K562 (cell line): ENCODE results near the gene SLC9A3. TPM values are rescaled to one million over a fixed set of nuclear protein-coding genes. Genes with fewer than 3 reads are reported as not detected.

Experiments used
- ATAC-seq: fragments of 200-7000 bp; cut with Tn5 transposase; 3 replicates; pipeline ENCODE4 v1.9.1; 2020; ENCODE audit warnings: moderate library complexity
- BruUV-seq: library from RNA; stranded (reverse); fragments of 400-500 nt; replicated peaks from 2 replicates; lab custom pipeline; 2021; lab: Mats Ljungman, UMichigan
- CTCF ChIA-PET: fragments of 300-600 bp; formaldehyde crosslinking; extraction: SDS; loops from one replicate; lab custom pipeline; 2021; ENCODE audit warnings: low intra/inter-chr PET ratio; lab: Yijun Ruan, JAX
- POLR2A ChIA-PET: fragments of 300-600, 350-650 bp; sonication (Branson Sonifier 250); formaldehyde crosslinking; extraction: SDS; loops from one replicate; lab custom pipeline; 2021; ENCODE audit warnings: antibody characterized with exemption, inconsistent platforms; lab: Yijun Ruan, JAX
- DNase-seq, 4 experiments: peaks; one replicate each; pipeline versions ENCODE4 v3.0.0 to v3.0.0-alpha.2; 2011 to 2018; ENCODE audit warnings: low spot score in 3 of 4, mixed read lengths in 3 of 4; ENCODE audit errors: extremely low read depth in 1 of 4
- FAIRE-seq: peaks from 2 replicates; lab custom pipeline; 2011; peaks lifted over from hg19 to GRCh38; lab: Jason Lieb, UNC
- H2AFZ ChIP-seq: 2 replicates; pipeline ENCODE4 v1.6.0; 2011; ENCODE audit warnings: low read depth, low read length, control low read depth, inconsistent platforms
- H3K27ac ChIP-seq: fragments of 200-600 bp; 3 replicates; pipeline ENCODE4 v1.8.0; 2011; ENCODE audit warnings: low read depth, mild to moderate bottlenecking, control low read depth, inconsistent platforms, low read length, moderate library complexity, mixed read lengths; ENCODE audit errors: extremely low read depth
- H3K27me3 ChIP-seq, 2 experiments: fragments of 300-600 bp in 1 of 2; 2 replicates in 1 of 2; 3 replicates in 1 of 2; pipeline versions ENCODE4 v1.6.0 to v1.8.0; 2011; ENCODE audit warnings: inconsistent platforms in 2 of 2, low read length in 2 of 2, mild to moderate bottlenecking in 1 of 2, mixed read lengths in 1 of 2, moderate library complexity in 1 of 2; ENCODE audit not compliant: control insufficient read depth in 2 of 2, insufficient read depth in 2 of 2
- H3K36me3 ChIP-seq: fragments of 300-600 bp; 3 replicates; pipeline ENCODE4 v1.8.0; 2011; ENCODE audit warnings: mild to moderate bottlenecking, low read length, inconsistent platforms; ENCODE audit not compliant: control insufficient read depth, insufficient read depth
- H3K4me1 ChIP-seq, 2 experiments: fragments of 200-600 bp in 1 of 2; replicated peaks in 1 of 2; 2 replicates in 1 of 2; 3 replicates in 1 of 2; pipeline versions ENCODE4 v1.5.1 to v1.8.0; 2011; ENCODE audit warnings: inconsistent platforms in 2 of 2, low read length in 2 of 2, mild to moderate bottlenecking in 1 of 2, mixed read lengths in 1 of 2, moderate library complexity in 1 of 2; ENCODE audit not compliant: control insufficient read depth in 2 of 2, insufficient read depth in 2 of 2
- H3K4me2 ChIP-seq: 2 replicates; pipeline ENCODE4 v1.6.1; 2011; ENCODE audit warnings: low read length, control low read depth, inconsistent platforms, mixed read lengths; ENCODE audit not compliant: insufficient read depth
- H3K4me3 ChIP-seq: fragments of 200-600 bp; sonication (generic), shearing (Covaris generic); 2 replicates; pipeline ENCODE4 v1.5.1; 2016; ENCODE audit warnings: control low read depth, inconsistent platforms
- H3K79me2 ChIP-seq: fragments of 200-600 bp; 3 replicates; pipeline ENCODE4 v1.8.0; 2011; ENCODE audit warnings: low read length, inconsistent platforms; ENCODE audit not compliant: control insufficient read depth, insufficient read depth
- H3K9ac ChIP-seq, 2 experiments: 2 replicates each; pipeline versions ENCODE4 v1.6.0 to v1.6.1; 2011; ENCODE audit warnings: low read depth in 2 of 2, low read length in 2 of 2, control low read depth in 1 of 2, inconsistent platforms in 1 of 2, mild to moderate bottlenecking in 1 of 2, mixed read lengths in 1 of 2; ENCODE audit not compliant: insufficient read depth in 1 of 2
- H3K9me1 ChIP-seq: one replicate; pipeline ENCODE4 v1.6.0; 2011; ENCODE audit warnings: inconsistent platforms, mild to moderate bottlenecking, low read length, moderate library complexity; ENCODE audit not compliant: control insufficient read depth, insufficient read depth
- H3K9me3 ChIP-seq: replicated peaks from 2 replicates; pipeline ENCODE4 v1.5.1; 2011; ENCODE audit warnings: low read depth, low read length, inconsistent platforms; ENCODE audit not compliant: control insufficient read depth, insufficient read depth
- H4K20me1 ChIP-seq: replicated peaks from 2 replicates; pipeline ENCODE4 v1.6.1; 2011; ENCODE audit warnings: low read length, inconsistent platforms, mixed read lengths; ENCODE audit not compliant: control insufficient read depth, insufficient read depth
- MNT ChIP-seq, 2 experiments: fragments of 450-650 bp; conservative IDR thresholded peaks; 2 replicates each; pipeline ENCODE4 v1.6.1; 2017; ENCODE audit warnings: mild to moderate bottlenecking in 2 of 2, moderate library complexity in 2 of 2
- NFATC3 ChIP-seq: fragments of 450-650 bp; IDR thresholded peaks from 2 replicates; pipeline ENCODE4 v1.6.1; 2017; ENCODE audit warnings: mild to moderate bottlenecking
- NFE2L1 ChIP-seq: fragments of 450-650 bp; IDR thresholded peaks from 2 replicates; pipeline ENCODE4 v1.6.1; 2016; ENCODE audit warnings: missing genetic modification characterization, low read depth, mild to moderate bottlenecking, missing compliant biosample characterization, moderate library complexity, borderline replicate concordance
- SLC30A9 ChIP-seq: fragments of 250-450 bp; sonication (Bioruptor Pico); IDR thresholded peaks from 2 replicates; pipeline ENCODE4 v1.8.0; 2022; ENCODE audit warnings: mild to moderate bottlenecking, moderate library complexity
- SRSF9 ChIP-seq: fragments of 200-400 bp; formaldehyde crosslinking; IDR thresholded peaks from 2 replicates; pipeline ENCODE4 v1.6.1; 2017; ENCODE audit warnings: low read depth, low read length, borderline replicate concordance
- TCF7 ChIP-seq: sonication (generic); IDR thresholded peaks from 2 replicates; pipeline ENCODE4 v1.6.1; 2016; ENCODE audit warnings: antibody characterized with exemption, borderline replicate concordance
- ZNF444 ChIP-seq: fragments of 250-450 bp; sonication (Bioruptor Pico); IDR thresholded peaks from 2 replicates; pipeline ENCODE4 v1.4.0; 2020; ENCODE audit warnings: mild to moderate bottlenecking, moderate library complexity
- WGBS: fragments of 100-300 bp; shearing (Covaris generic); methylation state at CpG from one replicate; pipeline ENCODE4 v1.1.6; 2016; ENCODE audit warnings: low coverage, mixed read lengths; ENCODE audit not compliant: insufficient coverage; ENCODE audit errors: missing lambda C conversion rate; 5-methylcytosine and 5-hydroxymethylcytosine counted together
- in situ Hi-C: fragments of 300-500 bp; cut with MboI; formaldehyde crosslinking; loops from 4 replicates; pipeline ENCODE4 v1.15.0; 2018; ENCODE audit warnings: inconsistent platforms, mixed read lengths
- intact Hi-C: fragments of 100-400 bp; cut with micrococcal nuclease; formaldehyde crosslinking; loops from 2 replicates; pipeline ENCODE4 v1.14.2; 2022
- polyA plus RNA-seq, 8 experiments: library from polyadenylated mRNA; depleted of rRNA in 4 of 8; stranded (reverse) in 5 of 8; unstranded in 3 of 8; fragments of >200 nt; fragmentation: Nextera tagmentation in 2 of 8; fragmentation: Illumina TruSeq in 1 of 8; extraction: Ambion mirVana in 2 of 8; extraction: Trizol in 1 of 8; gene quantifications; 2 replicates each; pipeline versions ENCODE4 v1.2.1 to v1.2.3, GENCODE V29; 2011 to 2014; ENCODE audit warnings: inconsistent platforms in 1 of 8, missing spikeins in 1 of 8
- total RNA-seq, 7 experiments: library from RNA; depleted of rRNA in 6 of 7; stranded (reverse); fragments of >200 nt in 6 of 7; fragmentation: Illumina TruSeq in 2 of 7; extraction: Trizol in 2 of 7; gene quantifications; 2 replicates each; pipeline versions ENCODE4 v1.2.1 to v1.2.3, GENCODE V29; 2011 to 2021; ENCODE audit warnings: low replicate concordance in 1 of 7

SLC9A3 gene
- total and polyA plus RNA-seq, 9 of the 15 experiments (the other 6 are each of a cell fraction or from before 2014, with no cell fraction given), result 1.5 to 5.8 (median 3.7) TPM; not detected in 2

- POLR2A ChIA-PET, result no interaction called here
- no peak for DNase-seq
- Histone ChIP-seq H3K9me3 (peaks cover 8% of the 10 kb centered on the region), H3K79me2 (peaks cover 11% of the 10 kb centered on the region), H3K4me3 (no peak overlapping the region), H4K20me1 (no peaks in the 10 kb centered on the region), H3K9me1 (peaks cover 8% of the 10 kb centered on the region), H3K4me2 (no peak overlapping the region), H3K9ac (no peak overlapping the region), H2AFZ (no peak overlapping the region), H3K27me3 (no peaks in the 10 kb centered on the region), H3K36me3 (peaks cover 80% of the 10 kb centered on the region), H3K27ac (no peak overlapping the region), H3K4me1 (peaks cover 2 to 10% of the 10 kb centered on the region in 2 experiments; a peak in 2 of 5 replicates)
- WGBS, result 97% methylated on average over 5 of the region's 5 CpGs
- no peak for ATAC-seq
- TF ChIP-seq TCF7 (no peak), SRSF9 (no peak), ZNF444 (CRISPR knock-in tag) (no peak), MNT (conservative IDR thresholded peaks at IDR 0.05) (no peak), NFE2L1 (tag) (no peak), SLC30A9 (CRISPR knock-in tag) (no peak), NFATC3 (no peak)
- CTCF ChIA-PET, result no interaction called here
- intact Hi-C loops (no loop called here), in situ Hi-C loops (no loop called here)
- FAIRE-seq, result no peak
- BruUV-seq, result no TSS peak
Observed at GRCh38 chr5:449151-449550, 75.1 kb downstream of the SLC9A3 start.
